22Rv1 (cell line): Measurements from ENCODE around the gene SCMH1.

ENCODE experiments used
- CTCF ChIP-seq: fragments of 450-650 bp; IDR thresholded peaks from 2 replicates; pipeline ENCODE4 v1.5.1; 2017; ENCODE audit warnings: mild to moderate bottlenecking
- ZFX ChIP-seq: fragments of 450-650 bp; IDR thresholded peaks from 2 replicates; pipeline ENCODE4 v1.6.1; 2017; ENCODE audit warnings: antibody characterized with exemption, borderline replicate concordance

GRCh38 chr1:41161846-41162245 lies 80.3 kb downstream of the SCMH1 start:
- TF ChIP-seq CTCF (no peak), ZFX (no peak)
